HG03175 (cell line): ENCODE measurements around the gene JAML.

ENCODE experiments used
- ATAC-seq: cut with Tn5 transposase; IDR thresholded peaks from one replicate; pipeline ENCODE4 v1.9.1; 2021; ENCODE audit warnings: mild to moderate bottlenecking, moderate library complexity; ENCODE audit not compliant: unreplicated experiment

Gene JAML

GRCh38 chr11:118170231-118170630 lies 54.6 kb downstream of the JAML start:
- no peak for ATAC-seq

- ATAC-seq: no peak
These were observed 55.3 kb downstream of the JAML start for GRCh38 chr11:118169300-118170140.

GRCh38 chr11:118168751-118169150 lies 56.1 kb downstream of the JAML start:
- ATAC-seq: no peak

GRCh38 chr11:118168316-118168715 lies 56.5 kb downstream of the JAML start:
- no peak for ATAC-seq

- no peak for ATAC-seq
These were observed 56.9 kb downstream of the JAML start for GRCh38 chr11:118167906-118168305.

GRCh38 chr11:118167253-118167652 lies 57.6 kb downstream of the JAML start:
- no peak for ATAC-seq

GRCh38 chr11:118166641-118167040 lies 58.2 kb downstream of the JAML start:
- no peak for ATAC-seq

GRCh38 chr11:118164885-118165284 lies 59.9 kb downstream of the JAML start:
- ATAC-seq: no peak

GRCh38 chr11:118163494-118163893 lies 61.3 kb downstream of the JAML start:
- ATAC-seq: no peak

- ATAC-seq: no peak
These were observed 62.0 kb downstream of the JAML start for GRCh38 chr11:118162846-118163245.

GRCh38 chr11:118161786-118162185 lies 63.0 kb downstream of the JAML start:
- no peak for ATAC-seq

- ATAC-seq: no peak
These were observed 67.5 kb downstream of the JAML start for GRCh38 chr11:118157186-118157895.

GRCh38 chr11:118156531-118157185 lies 68.2 kb downstream of the JAML start:
- ATAC-seq: no peak

GRCh38 chr11:118155776-118156530 lies 68.9 kb downstream of the JAML start:
- no peak for ATAC-seq

GRCh38 chr11:118154641-118155040 lies 70.2 kb downstream of the JAML start:
- ATAC-seq: no peak

GRCh38 chr11:118153976-118154375 lies 70.8 kb downstream of the JAML start:
- no peak for ATAC-seq

- no peak for ATAC-seq
These were observed 71.3 kb downstream of the JAML start for GRCh38 chr11:118153516-118153915.

GRCh38 chr11:118152552-118153471 lies 72.0 kb downstream of the JAML start, which contains the start of gene SCN4B:
Gene SCN4B (minus strand): TSS chr11:118152823. CDS start chr11:118152673, 150 bp downstream.
- no peak for ATAC-seq

- ATAC-seq: no peak
These were observed 72.7 kb downstream of the JAML start for GRCh38 chr11:118152020-118152551.

GRCh38 chr11:118151431-118151830 lies 73.4 kb downstream of the JAML start:
- ATAC-seq: no peak
